Frontal cortex (tissue), 4 donors: ENCODE results near the gene MPEG1. TPM values are rescaled to one million over a fixed set of nuclear protein-coding genes. Genes with fewer than 3 reads are reported as not detected.
A peak's percentile ranks its signal among the peaks of the same experiment; 100 is the strongest.

Source experiments
- DNase-seq, 2 donors: peaks; one replicate each; pipeline ENCODE4 v3.0.0; 2012; ENCODE audit warnings: low spot score in 2 of 2
- FAIRE-seq: peaks from 2 replicates; lab custom pipeline; 2012; peaks lifted over from hg19 to GRCh38; lab: Jason Lieb, UNC
- total RNA-seq: library from RNA; depleted of rRNA; stranded (reverse); fragments of >200 nt; gene quantifications from one replicate; pipeline ENCODE4 v1.2.3, GENCODE V29; 2014
- donor health status: control.
- donor health status: control.
- donor health status: control.

MPEG1 gene
- total RNA-seq, 1 donor from 2014 or later = 2.0 TPM

DNA sequence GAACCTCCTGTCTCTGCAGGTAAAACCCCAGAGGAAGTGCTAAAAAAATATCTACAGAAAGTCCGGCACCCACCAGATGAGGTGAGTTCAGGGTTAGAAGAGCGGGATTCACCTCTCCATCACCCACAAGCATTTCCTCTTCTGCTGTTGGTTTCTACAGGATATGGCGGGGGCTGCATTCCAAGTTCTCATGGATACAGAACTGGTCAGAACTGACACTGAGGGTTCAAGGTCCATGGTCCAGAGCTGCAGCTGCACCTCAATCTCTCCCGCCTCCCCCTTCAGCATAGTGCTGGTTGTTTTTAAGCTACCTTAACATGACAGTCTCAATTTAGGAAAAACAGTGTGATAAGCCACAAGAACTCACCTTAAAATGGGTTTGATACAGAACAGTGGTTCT is 21.6 kb downstream of the MPEG1 start:
- no peak for FAIRE-seq
- DNase-seq = no peak

DNA sequence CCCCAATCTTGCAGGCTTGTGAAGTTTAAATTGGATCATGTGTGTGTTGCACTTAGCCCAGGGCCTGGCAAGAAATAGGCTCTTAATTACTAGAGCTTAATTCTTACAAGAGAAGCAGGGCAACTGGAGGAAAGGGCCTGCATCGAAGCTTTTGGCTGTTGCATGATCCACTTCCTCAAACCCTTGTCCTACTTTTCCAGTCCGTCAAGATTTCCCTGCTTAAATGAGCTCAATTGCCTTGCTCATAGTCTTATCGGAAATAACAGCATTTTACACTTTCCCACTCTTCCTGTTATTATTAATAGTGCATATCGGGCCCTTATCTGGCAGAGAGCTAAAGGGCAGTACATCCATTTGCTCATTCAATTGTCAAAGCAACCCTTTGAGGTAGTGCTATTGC is 22.7 kb downstream of the MPEG1 start:
- DNase-seq (no peak), FAIRE-seq (no peak)

DNA sequence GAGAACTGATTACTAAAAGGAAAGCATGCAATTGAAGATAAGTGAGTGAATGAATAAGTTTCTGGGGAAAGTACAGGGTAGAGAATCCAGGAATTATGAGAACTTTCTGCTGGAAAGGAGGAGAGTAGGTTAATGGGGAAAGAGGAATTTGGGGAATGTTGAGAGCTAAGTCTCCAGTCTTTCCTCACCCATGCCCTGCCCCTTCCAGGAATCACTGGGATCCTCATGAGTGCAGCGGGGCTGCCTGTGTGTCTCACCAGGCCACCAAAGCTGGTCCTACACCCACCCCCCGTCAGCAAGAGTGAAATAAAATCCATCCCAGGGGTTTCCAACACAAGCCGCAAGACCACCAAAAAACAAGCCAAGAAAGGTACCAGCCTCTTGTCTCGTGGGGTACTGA is 23.8 kb downstream of the MPEG1 start:
- DNase-seq (no peak), FAIRE-seq (no peak)

DNA sequence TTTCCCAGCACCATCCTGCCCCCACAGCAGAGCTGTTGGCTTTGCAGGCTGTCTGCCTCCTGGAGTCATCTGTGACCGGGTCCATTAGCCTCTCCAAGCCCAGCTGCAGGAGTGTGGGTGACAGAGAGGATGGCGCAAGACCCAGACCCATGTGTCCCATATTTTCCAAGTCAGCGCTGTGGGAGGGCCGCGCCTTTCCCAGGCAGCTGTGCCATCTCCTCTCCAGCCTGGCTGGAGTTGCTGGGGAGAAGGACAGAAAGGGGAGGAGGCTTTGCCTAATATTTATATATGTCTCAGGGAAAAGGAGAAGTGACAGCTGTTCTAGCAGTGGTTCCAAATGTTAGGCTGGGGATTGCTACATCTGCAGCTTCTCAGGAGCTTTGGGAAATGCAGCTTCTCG is 25.1 kb downstream of the MPEG1 start:
- FAIRE-seq (no peak), DNase-seq (no peak)

DNA sequence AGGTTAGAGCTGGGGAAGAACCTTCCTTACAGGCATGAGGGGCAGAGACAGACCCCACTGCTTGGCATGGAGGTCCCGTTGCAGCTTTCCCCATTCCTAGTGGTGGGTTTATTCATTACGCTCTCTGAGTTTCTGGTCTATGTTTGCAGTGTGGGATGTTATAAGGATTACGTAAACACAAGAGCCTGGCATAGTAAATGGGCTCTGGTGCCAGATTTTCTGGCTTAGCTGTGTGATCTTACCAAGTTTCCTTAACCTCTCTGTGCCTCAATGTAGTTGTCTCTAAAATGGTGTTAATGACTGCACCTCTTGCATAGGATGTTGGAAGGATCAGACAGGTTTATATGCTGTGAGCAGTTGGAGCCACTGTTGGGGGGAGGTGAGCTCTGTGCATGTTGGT is 25.7 kb downstream of the MPEG1 start:
- FAIRE-seq (no peak), DNase-seq (no peak)

DNA sequence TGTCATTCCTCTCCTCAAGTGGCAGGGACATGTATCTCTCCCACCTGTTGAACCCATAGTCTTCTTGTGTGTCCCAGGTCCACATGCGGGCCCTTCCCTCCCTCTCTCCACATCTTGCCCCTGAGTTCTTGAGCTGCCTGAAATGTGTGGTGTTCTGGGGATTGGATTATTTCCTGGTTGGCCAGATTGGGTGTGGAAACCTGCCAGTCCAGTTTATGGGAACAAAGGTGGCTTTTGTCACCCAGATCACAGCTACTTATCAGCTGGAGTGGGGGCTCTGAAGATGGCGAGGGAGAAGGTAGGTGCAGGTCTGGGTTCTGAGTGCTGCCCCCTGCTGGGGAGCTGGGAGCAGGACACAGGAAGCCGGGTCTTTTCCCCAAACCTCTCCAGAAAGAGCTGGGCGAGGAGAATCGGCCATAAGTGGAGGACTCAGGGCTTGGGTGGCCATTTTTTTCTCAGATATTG is 26.6 kb downstream of the MPEG1 start:
- DNase-seq = no peak
- FAIRE-seq = no peak

DNA sequence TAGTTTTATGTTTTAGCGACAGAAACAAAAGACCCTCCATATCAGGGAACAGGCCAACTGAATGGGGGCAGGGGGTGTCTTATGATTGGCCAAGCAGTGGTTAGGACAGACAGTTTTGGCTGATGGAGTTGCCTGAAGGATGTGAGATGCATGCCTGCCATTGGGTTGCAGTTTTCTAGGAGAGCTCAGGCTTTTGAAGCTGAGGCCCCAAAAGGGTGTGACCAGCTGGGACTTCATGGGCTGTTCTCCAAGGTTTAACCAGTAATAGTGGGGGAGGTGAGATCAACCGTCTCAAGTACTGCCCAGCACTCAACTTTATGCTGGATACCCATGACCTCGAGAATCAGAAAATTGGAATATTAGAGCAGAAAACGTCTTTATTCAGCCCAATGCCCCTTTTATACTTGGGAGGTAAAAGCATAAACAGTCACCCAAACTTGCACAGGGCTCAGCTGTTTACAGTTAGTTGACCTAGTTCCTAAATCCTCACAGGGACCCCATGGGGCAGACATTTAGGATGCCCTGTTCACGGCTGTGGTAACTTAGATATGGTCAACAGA is 27.3 kb downstream of the MPEG1 start:
- DNase-seq = no peak
- FAIRE-seq = no peak

DNA sequence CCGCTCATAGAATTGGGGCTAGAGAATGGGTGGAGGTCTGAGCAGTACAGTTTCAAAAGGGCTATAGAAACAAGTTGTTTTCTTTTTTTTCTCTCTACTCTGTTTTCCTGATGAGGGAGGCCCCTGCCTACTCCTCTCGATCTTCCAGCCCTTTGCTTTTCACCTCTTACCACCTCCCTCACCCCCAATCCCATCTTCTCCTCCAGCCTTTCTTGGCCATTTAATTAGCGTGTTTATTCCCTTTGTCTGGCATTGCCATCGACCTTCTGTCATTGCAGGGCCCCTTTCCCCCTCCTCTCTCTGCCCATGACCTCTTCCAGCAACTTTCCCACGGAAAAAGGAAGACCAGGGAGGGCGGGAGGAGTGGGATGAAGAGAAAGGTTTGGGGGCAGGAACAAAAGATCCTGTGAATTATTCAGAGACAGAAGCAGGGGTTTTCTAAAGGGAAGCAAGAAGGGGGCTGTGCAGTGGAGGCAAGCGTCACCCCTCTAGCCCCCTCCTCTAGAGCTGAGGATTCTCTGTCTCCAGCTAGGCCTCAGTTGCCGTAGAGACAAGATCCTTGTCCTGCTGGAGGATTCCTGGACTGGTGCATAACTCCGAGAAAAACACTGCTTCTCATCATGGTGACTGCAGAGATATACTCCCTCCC is 27.9 kb downstream of the MPEG1 start:
- DNase-seq (no peak), FAIRE-seq (no peak)

DNA sequence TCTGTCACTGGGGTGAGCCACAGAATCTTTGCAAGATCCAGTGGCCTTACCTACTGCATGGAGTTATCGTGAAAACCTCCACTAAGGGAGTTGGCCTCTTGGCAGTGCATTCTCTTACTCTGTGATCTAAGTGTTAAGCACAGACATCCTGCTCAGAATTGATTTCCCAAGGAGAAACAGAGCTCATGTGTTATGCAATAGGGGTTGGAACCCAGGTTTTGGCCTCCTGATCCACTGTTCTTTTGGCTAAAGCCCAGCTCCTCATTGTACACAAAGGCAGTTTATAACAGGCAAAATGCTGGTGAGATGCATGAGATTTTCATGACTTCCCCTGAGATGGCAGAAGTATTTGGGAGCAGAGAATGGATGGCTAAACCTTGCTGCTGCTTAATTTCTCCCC is 29.0 kb downstream of the MPEG1 start:
- no peak for DNase-seq
- FAIRE-seq = no peak

DNA sequence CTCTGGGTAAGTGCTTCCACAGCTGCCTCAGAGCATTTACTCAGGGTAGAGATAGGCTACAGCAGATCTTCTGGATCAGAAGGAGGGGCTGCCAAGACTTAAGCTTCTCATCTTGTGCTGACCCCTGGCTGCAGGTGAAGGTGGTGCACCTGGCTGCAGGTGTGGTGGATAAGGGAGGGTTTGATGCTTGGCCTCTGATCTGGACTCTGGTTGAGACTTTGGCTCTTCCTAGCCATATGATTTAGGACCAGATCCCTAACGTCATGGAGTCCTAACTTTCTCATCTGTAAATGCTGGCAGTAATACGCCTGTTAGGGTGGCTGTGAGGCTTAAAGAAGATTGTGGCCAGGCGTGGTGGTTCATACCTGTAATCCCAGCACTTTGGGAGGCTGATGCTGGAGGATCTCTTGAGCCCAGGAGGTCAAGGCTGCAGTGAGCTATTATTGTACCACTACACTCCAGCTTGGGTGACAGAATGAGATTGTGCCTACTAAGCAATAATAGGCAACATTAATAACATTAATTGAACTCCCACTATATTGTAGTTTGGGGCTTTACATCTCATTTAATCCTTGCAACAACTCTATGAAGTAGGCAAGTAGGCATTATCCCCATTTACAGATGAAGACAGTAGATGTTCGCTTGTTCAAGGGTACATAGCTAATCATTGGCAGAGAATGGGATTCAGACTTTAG is 30.1 kb downstream of the MPEG1 start:
- no peak for FAIRE-seq

DNA sequence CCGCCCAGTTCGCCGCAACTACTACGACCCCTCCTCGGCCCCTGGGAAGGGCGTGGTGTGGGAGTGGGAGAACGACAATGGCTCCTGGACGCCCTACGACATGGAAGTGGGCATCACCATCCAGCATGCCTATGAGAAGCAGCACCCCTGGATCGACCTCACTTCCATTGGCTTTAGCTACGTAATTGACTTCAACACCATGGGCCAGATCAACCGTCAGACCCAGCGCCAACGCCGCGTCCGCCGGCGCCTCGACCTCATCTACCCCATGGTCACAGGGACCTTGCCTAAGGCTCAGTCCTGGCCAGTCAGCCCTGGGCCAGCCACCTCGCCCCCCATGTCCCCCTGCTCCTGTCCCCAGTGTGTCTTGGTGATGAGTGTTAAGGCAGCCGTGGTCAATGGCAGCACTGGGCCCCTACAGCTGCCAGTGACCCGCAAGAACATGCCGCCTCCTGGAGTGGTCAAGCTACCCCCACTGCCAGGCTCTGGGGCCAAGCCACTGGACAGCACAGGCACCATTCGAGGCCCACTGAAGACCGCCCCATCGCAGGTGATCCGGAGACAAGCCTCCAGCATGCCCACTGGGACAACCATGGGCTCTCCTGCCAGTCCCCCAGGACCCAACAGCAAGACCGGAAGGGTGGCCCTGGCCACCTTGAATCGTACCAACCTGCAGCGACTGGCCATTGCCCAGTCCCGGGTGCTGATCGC is 30.8 kb downstream of the MPEG1 start:
- no peak for FAIRE-seq
- DNase-seq = no peak

More for the DNA sequence above, 30.1 kb downstream of the MPEG1 start:
- DNase-seq = no peak

DNA sequence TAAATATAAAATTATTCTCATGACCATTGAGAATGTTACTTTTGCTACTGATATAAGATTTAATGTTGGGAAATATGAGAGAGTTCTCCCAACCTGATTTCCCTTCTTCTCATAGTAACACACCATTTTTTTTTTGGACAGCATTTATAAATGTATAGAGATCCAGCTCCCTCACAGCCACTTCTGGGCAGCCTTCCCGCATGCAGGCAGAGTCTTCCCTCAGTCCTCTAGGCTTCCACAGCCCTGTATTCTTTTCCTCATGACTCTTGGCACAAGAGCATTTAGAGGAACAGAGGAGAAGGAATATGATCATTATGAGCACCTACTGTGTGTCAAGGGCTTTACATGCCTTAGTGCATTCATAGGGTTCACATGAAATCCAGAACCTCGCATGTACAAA is 31.8 kb downstream of the MPEG1 start:
- no peak for DNase-seq

DNA sequence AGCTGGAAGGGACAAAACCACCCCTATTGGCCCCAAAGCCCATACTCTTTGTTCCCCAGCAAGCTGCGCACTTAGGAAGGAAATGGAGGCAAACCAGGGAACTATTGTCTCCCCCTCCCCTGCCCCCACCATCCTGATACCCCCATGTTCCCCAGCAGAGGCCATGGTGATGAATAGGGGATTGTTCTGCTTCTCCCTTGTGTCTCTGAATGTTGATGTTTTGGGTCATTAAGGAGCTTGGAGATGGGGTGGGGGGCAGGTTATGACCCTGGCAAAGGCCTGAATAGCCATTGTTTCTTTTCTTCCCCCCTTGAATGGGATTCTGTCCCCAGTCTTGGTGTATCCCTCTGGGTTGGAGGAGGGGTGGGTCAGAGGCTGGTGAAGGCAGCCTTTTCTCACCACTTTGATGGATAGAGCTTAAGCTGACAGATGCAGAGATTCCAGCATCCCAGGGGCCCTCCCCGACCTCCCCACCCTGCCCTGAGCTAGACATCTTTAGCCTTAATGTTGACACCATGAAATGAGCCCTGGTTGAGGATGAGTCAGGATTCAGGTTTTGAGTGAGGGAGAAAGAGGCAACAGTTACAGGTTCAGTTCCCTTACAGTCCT is 32.5 kb downstream of the MPEG1 start:
- FAIRE-seq = no peak
- DNase-seq = peak in 1 of 2 donors; percentile 38

More for the DNA sequence above, 31.8 kb downstream of the MPEG1 start:
- no peak for FAIRE-seq

DNA sequence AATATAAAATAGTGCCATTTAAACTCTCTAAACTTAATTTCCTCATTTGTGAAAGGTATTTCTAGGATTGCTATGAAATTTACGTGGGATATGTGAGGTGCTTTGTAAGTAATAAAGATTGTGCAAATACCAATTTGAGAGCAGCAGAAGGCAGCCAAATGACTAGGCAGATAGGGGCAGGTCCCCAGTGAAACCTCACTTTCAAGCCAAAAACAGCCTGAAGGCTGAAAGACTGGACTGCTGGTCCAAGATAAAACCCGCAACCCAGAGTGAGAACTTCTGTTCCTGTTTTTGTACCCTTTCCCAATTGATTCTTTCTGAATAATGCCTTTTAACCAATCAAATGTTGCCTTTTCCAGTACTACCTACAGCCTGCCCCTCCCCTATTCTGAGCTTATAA is 33.6 kb downstream of the MPEG1 start:
- no peak for DNase-seq
- FAIRE-seq = no peak

DNA sequence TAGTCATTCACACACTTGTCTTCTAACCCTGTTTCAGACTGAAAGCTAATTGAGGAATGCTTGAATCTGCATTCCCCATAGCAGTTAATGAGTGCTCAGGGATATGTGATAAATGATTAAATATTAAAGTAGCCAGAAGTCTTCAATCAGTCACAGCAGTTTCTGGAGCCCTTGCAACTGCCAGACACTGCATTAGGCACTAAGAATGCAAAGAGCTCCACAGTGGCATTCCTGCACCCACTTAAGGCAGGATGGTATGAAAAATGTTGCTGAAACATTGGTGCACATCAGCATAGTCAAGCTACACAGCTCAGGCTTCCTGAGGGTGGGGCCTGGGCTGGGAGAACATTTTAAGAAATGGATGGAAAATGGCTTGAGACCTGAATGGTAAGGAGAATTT is 34.3 kb downstream of the MPEG1 start:
- DNase-seq = no peak

DNA sequence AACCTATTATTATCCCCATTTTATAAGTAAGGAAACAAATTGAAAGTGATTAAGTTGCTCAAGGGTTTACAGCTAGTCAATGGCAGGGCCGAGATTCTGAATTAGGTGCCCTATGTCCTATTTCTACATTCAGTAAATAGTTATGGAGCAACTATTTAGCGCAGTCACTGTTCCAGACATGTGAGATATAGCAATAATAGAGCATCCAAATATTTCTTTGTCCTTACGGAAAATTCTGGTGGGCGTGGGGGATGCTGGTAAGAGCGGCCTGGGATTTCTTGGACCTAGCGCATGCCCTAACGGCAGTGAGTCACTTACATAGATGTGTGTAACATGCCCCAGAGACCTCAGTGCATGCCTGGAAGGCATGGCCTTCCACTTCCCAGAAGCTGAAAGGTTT is 36.4 kb downstream of the MPEG1 start:
- FAIRE-seq = no peak
- DNase-seq = no peak

More for the DNA sequence above, 34.3 kb downstream of the MPEG1 start:
- no peak for FAIRE-seq

DNA sequence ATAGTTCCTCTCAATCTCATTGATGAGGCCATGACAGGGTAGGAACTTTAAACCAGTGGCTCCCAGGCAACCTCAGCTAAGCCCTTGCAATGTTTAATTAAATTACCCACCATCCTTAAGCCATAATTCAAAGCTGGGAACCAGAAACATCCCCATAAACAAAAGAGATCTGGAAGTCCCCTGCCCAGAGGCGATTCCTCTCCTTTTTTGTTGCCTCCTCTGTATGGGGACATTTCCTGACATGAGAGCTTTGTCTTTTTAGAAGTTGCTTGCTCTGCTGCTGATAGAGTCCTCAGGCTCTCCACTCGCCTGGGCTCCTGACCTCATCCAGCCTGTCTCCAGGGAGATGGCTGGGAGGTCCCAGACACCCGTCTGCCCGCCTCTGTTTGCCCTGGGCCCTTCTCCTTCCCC is 37.6 kb downstream of the MPEG1 start:
- FAIRE-seq (no peak), DNase-seq (no peak)

DNA sequence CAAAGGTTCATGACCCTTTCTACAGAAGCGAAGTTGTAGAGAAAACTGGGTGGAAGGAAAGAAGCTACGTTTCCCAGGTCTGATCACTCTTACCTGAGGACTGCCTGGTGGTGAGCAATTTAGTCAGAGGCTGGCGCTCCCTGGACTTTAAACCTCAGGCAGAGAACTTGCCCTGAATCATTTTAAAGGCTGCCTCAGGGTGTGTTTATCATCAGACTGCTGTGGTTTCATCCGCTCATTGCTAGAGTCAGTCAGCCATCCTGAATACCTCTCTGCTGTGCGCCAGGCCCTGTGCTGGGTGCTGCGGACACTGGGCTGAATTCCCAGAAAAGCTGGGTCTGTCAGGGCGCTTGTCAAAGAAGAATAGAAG is 38.1 kb downstream of the MPEG1 start:
- DNase-seq (no peak), FAIRE-seq (no peak)

DNA sequence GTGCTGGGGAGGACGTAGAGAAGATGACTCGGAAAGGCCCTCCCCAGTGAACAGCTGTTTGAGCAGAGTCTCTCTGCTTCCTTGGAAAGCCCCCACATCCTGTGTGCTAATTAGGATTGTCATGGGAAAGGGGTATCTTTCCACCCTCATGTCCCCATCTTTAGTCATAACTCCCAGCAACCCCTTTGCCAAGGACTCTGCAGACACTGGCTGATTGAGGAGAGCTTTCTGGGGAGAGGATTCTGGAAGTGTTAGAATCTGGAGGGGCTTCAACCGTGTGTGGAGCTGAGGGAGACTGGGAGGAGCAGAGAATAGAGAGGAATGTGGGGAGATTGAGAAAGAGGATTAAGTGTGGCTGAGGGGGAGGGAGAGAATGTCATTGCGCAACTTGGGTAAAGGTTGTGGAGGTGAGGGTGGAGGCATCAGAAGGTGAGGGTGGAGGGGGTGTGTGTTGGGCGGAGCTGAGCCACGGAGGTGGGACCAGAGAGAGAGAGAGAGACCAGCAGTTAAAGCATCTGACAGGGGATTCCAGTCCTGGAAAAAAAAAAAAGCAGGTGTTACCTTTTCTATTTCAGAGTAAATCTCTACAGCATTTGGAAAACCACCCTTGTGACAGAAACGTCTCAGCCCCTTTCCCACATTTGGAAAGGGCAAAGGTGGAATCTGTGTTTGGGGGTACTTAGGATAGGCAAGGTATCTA is 38.6 kb downstream of the MPEG1 start:
- FAIRE-seq = no peak
- DNase-seq = no peak
